Esophagus (tissue), 2 donors: ENCODE measurements around the gene FAM180A. TPM values are rescaled to one million over a fixed set of nuclear protein-coding genes. Genes with fewer than 3 reads are reported as not detected.
A peak's percentile ranks its signal among the peaks of the same experiment; 100 is the strongest.
"Not testable (repeated sequence)": the region's sequence is repeated elsewhere in the genome, so short reads cannot be mapped to it uniquely, and the experiment has no call there.

Experiments
- H3K27ac ChIP-seq, 2 donors: one replicate each; pipeline ENCODE4 v1.5.1; 2013; ENCODE audit warnings: low read depth in 2 of 2, mild to moderate bottlenecking in 2 of 2, inconsistent platforms in 1 of 2, low read length in 1 of 2, moderate library complexity in 1 of 2
- H3K27me3 ChIP-seq, 2 donors: one replicate each; pipeline ENCODE4 v1.6.1; 2013; ENCODE audit warnings: low read length in 2 of 2, control low read depth in 1 of 2, mild to moderate bottlenecking in 1 of 2; ENCODE audit not compliant: insufficient read depth in 2 of 2, control insufficient read depth in 1 of 2
- H3K36me3 ChIP-seq, 2 donors: one replicate each; pipeline ENCODE4 v1.6.1; 2013; ENCODE audit warnings: low read length in 1 of 2; ENCODE audit not compliant: control insufficient read depth in 2 of 2, insufficient read depth in 2 of 2
- H3K4me1 ChIP-seq, 2 donors: one replicate each; pipeline ENCODE4 v1.6.1; 2013; ENCODE audit warnings: low read length in 1 of 2; ENCODE audit not compliant: control insufficient read depth in 2 of 2, insufficient read depth in 2 of 2
- H3K4me3 ChIP-seq, 2 donors: one replicate each; pipeline ENCODE4 v1.5.1; 2013; ENCODE audit warnings: low read length in 2 of 2, mild to moderate bottlenecking in 2 of 2, low read depth in 1 of 2, moderate library complexity in 1 of 2
- H3K9me3 ChIP-seq, 2 donors: one replicate each; pipeline ENCODE4 v1.6.1; 2013; ENCODE audit warnings: mild to moderate bottlenecking in 2 of 2, low read depth in 1 of 2, low read length in 1 of 2, moderate library complexity in 1 of 2; ENCODE audit not compliant: control insufficient read depth in 2 of 2, insufficient read depth in 1 of 2
- WGBS, 2 donors: extraction: QIAGEN DNeasy Blood & Tissue Kit; methylation state at CpG; one replicate each; pipeline ENCODE4 v1.1.7; 2013; 5-methylcytosine and 5-hydroxymethylcytosine counted together
- polyA plus RNA-seq, 2 donors: library from polyadenylated mRNA; stranded (reverse); fragments of 200-250 nt; gene quantifications; one replicate each; pipeline ENCODE4 v1.2.3, GENCODE V29; 2013
- donor health status: healthy with polysubstance abuse.
- donor health status: Bipolar disorder and iron deficiency.

FAM180A gene
- polyA plus RNA-seq, 2 donors = 0.55 to 1.3 TPM

DNA sequence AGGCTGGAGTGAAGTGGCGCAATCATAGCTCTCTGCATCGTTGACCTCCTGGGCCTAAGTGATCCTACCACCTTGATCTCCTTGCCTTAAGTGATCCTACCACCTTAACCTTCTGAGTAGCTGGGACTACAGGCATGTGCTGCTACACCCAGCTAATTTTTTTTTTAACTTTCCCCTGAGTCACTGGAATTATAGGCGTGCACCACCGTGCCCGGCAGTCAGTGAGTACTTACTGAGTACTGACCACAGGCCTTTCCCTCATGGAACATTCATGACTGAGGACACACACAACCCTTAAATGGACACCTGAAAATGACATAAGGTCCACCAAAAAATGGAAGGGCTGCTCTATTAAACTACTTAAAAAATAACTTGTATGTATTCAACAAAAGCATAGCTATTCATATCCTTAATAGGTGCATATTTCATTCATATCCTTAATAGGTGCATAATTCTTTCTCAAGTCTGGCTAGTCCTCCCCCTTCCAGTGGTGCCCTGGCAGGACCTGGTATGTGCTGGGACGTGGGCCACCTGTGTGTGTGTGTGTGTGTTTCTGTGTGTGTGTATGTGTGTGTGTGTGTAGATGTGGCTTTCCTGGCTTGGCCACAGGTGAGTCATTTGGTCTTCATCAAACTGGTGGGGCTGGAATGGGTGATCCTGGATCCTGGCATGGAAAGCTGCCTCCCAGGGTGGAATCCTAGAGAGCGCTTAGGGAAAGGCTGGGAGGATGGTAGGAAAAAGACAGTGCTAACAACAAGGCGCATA, 3.5 kb downstream of the FAM180A start:
- Histone ChIP-seq H3K4me1 (peaks cover 0 to 15% of the 10 kb centered on the region in 2 donors), H3K36me3 (no peaks in the 10 kb centered on the region), H3K4me3 (no peak overlapping the region), H3K9me3 (no peaks in the 10 kb centered on the region), H3K27ac (peak overlapping the region; percentile 78 to 87), H3K27me3 (no peaks in the 10 kb centered on the region)
- 56 to 72% methylated on average over 8 of the region's 8 CpGs for WGBS, 2 donors

DNA sequence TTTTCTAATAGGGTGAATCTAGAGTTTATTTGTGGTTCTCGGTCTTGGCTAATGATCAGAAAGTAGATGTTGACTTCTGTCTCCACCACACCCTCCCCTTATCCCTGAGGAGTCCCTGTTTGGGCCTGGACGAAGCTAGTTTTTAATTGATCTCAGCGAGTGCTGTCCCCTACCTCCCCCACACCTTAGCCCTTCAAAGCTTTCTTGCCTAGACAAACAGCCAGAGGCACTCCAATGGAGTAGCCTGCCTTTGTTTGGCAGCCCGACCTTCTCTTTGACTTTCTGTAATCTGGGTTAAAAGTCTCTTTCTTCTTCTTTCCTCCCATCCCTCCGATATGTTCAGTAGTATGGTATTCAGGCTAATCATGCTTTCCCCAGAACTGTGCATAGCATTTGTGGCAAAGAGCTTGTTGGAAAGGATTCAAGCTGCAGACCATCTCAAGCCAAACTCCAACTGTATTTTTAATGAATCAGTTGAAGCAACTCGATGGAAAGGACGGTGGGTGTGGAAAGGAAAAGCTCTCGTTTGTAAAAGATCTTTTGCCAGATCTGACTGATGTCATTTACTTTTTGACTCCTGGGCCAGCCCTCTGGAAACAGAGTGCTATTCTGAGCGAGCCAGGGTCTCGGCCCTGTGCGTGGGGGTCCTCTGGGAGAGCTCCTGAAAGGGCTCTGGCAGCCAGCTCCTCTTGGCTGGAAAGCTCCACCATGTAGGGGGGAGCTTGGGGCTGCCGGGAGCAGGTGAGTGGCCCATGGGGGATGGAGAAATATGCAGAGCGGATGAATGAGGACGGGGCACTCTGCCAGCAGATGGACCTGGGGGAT, 4.5 kb downstream of the FAM180A start:
- 32 to 46% methylated on average over 14 of the region's 14 CpGs for WGBS, 2 donors
- H3K36me3 ChIP-seq = no peaks in the 10 kb centered on the region
- no peak overlapping the region for H3K4me3 ChIP-seq
- H3K27ac ChIP-seq = peak overlapping the region; percentile 78 to 87
- H3K4me1 ChIP-seq = peaks cover 0 to 13% of the 10 kb centered on the region in 2 donors
- no peaks in the 10 kb centered on the region for H3K9me3 ChIP-seq
- H3K27me3 ChIP-seq = no peaks in the 10 kb centered on the region

DNA sequence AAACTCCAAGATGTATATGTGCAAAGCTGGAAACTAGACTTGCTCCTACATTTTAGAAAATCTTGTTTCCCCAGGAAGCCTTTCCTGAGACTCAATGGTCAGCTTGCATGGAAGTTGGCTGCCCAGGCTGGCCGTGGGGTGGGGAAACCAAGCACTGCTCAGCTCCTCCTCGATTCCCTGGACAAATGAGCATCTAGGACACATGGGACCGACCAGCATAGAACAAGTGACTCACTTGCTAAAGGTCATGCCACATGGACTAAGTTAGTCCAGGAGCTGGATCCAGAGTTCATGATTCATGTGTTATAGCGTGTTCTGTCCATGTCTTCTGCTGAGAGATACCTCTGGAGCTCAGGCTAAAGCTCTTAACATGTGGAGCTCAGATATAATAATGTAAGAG, 6.2 kb downstream of the FAM180A start:
- 86 to 89% methylated on average over 4 of the region's 4 CpGs for WGBS, 2 donors

DNA sequence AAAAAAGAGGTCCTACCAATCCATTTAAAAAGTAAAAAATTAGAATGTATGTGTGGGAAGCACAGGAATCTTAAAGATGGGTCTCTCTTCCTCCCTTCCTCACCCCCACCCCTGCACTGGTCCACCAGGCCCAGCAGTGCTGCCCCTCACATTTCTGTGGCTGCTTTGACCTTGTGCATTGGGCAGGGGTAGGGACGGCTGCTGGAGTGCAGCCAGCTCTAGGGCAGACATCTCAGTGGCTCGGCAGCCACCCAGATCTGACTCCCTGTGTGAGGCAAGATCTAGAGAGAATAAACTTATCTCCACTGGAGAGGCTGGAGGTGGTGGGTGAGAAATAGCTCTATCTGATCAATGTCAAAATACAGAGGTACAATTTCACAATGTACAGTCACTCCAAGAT, 6.7 kb downstream of the FAM180A start:
- no peak overlapping the region for H3K27ac ChIP-seq

More for the DNA sequence above, 6.2 kb downstream of the FAM180A start:
- no peak overlapping the region for H3K27ac ChIP-seq
- H3K4me3 ChIP-seq = no peak overlapping the region
- no peaks in the 10 kb centered on the region for H3K27me3 ChIP-seq
- peaks cover 0 to 7% of the 10 kb centered on the region in 2 donors for H3K4me1 ChIP-seq
- no peaks in the 10 kb centered on the region for H3K9me3 ChIP-seq
- H3K36me3 ChIP-seq = no peaks in the 10 kb centered on the region

DNA sequence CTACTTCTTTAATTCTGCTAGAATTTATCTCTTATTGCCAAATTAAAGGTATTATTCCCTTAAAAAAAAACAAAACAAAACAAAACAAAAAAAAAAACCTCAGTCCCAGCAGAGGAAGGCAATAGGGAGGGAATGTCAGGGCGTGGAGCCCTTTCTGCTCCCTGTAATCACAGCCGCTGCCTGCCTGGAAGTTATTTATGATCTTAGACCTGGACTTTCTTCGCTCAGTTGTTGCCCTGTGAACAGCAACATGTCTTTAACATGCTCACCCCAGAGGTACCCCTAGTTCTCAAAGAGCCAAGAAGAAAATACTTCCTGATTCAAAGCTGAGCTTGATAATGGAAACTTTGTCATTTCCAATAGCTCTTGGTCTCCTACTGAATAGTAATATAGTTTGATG, 7.7 kb downstream of the FAM180A start:
- H3K4me1 ChIP-seq = peaks cover 0 to 7% of the 10 kb centered on the region in 2 donors
- H3K27ac ChIP-seq = no peak overlapping the region
- no peaks in the 10 kb centered on the region for H3K27me3 ChIP-seq
- no peaks in the 10 kb centered on the region for H3K36me3 ChIP-seq
- H3K4me3 ChIP-seq = no peak overlapping the region
- H3K9me3 ChIP-seq = no peaks in the 10 kb centered on the region
- WGBS, 2 donors = 65 to 82% methylated on average over 3 of the region's 3 CpGs

More for the DNA sequence above, 6.7 kb downstream of the FAM180A start:
- Histone ChIP-seq H3K4me1 (peaks cover 0 to 7% of the 10 kb centered on the region in 2 donors), H3K4me3 (no peak overlapping the region), H3K36me3 (no peaks in the 10 kb centered on the region), H3K9me3 (no peaks in the 10 kb centered on the region), H3K27me3 (no peaks in the 10 kb centered on the region)
- 55 to 60% methylated on average over 2 of the region's 2 CpGs for WGBS, 2 donors

DNA sequence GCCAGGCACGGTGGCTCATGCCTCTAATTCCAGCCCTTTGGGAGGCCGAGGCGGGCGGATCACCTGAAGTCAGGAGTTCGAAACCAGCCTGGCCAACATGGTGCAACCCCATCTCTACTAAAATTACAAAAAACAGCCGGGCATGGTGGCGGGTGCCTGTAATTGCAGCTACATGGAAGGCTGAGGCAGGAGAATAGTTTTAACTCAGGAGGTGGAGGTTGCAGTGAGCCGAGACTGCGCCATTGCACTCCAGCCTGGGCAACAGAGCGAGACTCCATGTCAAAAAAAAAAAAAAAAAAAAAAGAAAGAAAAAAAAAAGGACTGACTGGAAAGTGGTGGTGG, 11.3 kb downstream of the FAM180A start:
- 92 to 95% methylated on average over 10 of the region's 10 CpGs for WGBS, 2 donors
- H3K36me3 ChIP-seq, H3K27me3 ChIP-seq, H3K4me3 ChIP-seq, H3K27ac ChIP-seq, H3K4me1 ChIP-seq, H3K9me3 ChIP-seq: not testable (repeated sequence)

DNA sequence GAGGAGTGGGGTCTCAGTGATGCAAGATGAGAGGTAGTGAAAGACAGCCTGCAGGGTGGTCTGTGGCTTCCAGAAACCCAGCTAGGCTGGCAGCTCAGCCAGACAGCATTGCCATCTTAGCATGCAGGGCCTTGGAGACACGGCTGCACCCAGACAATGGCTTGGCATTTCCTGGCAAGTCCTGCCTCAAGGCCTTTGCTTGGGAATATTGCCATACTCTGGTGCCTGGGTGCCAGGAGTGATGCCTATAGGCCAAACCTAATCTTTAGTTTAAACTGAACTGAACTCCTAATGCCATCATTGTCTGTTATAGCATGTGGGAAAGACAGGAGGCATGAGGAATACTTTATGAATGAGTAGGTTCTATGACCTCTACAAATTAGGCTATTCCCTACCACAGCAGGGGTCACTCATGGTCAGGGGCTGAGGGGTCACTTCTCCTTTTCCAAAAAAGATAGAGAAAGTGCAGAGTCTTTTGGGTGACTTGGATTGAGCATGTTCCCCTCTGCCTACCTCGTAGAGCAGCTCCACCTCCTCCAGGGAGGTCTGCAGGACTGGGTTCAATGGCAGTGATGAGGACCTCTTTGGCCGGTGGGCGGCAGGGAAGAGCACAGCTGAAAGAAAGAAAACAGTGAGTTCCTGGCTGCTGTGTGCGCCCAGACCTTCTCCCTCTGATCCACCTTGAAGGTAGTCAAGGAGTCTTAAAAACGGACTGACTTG, 11.9 kb downstream of the FAM180A start:
- no peak overlapping the region for H3K27ac ChIP-seq
- no peaks in the 10 kb centered on the region for H3K4me1 ChIP-seq
- WGBS, 2 donors = 72 to 73% methylated on average over 6 of the region's 6 CpGs
- H3K27me3 ChIP-seq = no peaks in the 10 kb centered on the region
- H3K4me3 ChIP-seq = no peak overlapping the region
- H3K9me3 ChIP-seq = no peaks in the 10 kb centered on the region
- peaks cover 0 to 3% of the 10 kb centered on the region in 2 donors for H3K36me3 ChIP-seq

DNA sequence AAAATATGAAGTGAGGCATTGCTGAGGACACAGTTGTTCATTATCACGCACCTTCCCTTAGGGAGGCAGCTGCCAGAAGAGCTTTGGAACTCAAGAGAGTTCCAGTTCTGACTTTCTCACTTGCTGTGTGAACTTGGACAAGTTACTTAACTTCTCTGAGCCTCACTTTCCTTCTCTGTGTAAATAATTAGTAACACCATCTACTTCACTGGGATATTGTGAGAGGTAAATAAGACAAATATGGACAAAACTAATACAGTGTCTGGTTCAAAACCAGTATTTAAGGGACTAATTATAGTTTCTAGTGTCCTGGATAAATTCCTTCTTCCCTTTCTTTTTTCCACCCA, 14.3 kb downstream of the FAM180A start:
- no peaks in the 10 kb centered on the region for H3K9me3 ChIP-seq
- no peak overlapping the region for H3K4me3 ChIP-seq
- no peak overlapping the region for H3K27ac ChIP-seq
- no peaks in the 10 kb centered on the region for H3K27me3 ChIP-seq
- H3K4me1 ChIP-seq = no peaks in the 10 kb centered on the region
- H3K36me3 ChIP-seq = peaks cover 0 to 3% of the 10 kb centered on the region in 2 donors
- WGBS, 2 donors = 85 to 96% methylated on average over 1 of the region's 1 CpG

DNA sequence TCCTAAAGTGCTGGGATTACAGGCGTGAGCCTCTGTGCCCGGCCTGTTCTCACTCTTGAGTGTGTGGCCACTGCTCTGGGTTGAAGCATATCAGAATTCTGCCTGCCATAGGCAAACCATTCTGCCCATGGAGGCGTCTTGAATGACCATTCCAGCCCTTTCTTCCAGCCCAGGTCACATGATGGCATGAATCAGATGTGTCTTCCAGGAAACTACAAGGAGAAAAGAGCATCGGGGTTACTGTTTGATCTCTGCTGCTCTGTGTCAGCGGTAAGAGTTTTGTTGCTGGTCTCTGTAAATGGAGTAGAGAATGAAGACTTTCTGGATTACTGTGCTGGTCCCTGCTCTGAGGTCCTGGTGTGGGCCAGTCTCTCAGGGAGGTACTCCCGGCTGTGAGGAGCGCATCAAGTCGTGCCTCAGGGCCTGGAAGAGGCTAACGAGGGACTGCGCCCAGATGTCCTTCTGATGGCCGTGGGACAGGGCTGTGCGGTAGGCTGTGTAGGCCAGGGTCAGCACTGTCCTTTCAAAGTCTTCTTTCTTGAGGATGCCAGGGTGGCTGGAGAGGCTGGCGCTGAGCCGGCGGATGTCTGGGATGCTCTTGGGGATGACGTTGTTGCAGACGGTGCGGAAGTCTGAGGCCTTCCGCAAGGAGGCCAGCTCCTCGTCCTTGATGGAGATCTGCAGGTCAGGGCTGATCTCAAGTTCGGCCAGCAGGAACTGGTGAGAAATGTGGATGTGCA, 14.8 kb downstream of the FAM180A start:
- no peaks in the 10 kb centered on the region for H3K9me3 ChIP-seq
- WGBS, 2 donors = 92 to 93% methylated on average over 21 of the region's 21 CpGs
- H3K4me1 ChIP-seq = no peaks in the 10 kb centered on the region
- peaks cover 0 to 3% of the 10 kb centered on the region in 2 donors for H3K36me3 ChIP-seq
- no peaks in the 10 kb centered on the region for H3K27me3 ChIP-seq
- no peak overlapping the region for H3K27ac ChIP-seq
- no peak overlapping the region for H3K4me3 ChIP-seq
